H9 (cell line): Measurements from ENCODE around the gene PLEKHA7. TPM values are rescaled to one million over a fixed set of nuclear protein-coding genes. Genes with fewer than 3 reads are reported as not detected.
A peak's percentile ranks its signal among the peaks of the same experiment; 100 is the strongest.

Experiments
- DNase-seq: peaks from one replicate; pipeline ENCODE4 v3.0.0-alpha.2; 2017
- H2AFZ ChIP-seq: one replicate; pipeline ENCODE4 v1.6.1; 2013; ENCODE audit warnings: mild to moderate bottlenecking, low read length, control low read depth, moderate library complexity
- H2AK5ac ChIP-seq: 2 replicates; pipeline ENCODE4 v1.6.1; 2013; ENCODE audit warnings: low read length, control low read depth, mixed read lengths; ENCODE audit not compliant: insufficient read length
- H2BK120ac ChIP-seq: one replicate; pipeline ENCODE4 v1.6.1; 2013; ENCODE audit warnings: low read depth, mild to moderate bottlenecking, low read length, control low read depth, inconsistent platforms; ENCODE audit not compliant: poor library complexity, severe bottlenecking
- H2BK12ac ChIP-seq: 2 replicates; pipeline ENCODE4 v1.6.1; 2013; ENCODE audit warnings: low read length, control low read depth, mixed read lengths, low read depth; ENCODE audit not compliant: insufficient read length
- H2BK15ac ChIP-seq: 2 replicates; pipeline ENCODE4 v1.6.1; 2013; ENCODE audit warnings: low read depth, low read length, control low read depth
- H2BK20ac ChIP-seq: one replicate; pipeline ENCODE4 v1.6.1; 2013; ENCODE audit warnings: low read depth, mild to moderate bottlenecking, low read length, control low read depth, inconsistent platforms; ENCODE audit not compliant: poor library complexity, severe bottlenecking
- H2BK5ac ChIP-seq: 2 replicates; pipeline ENCODE4 v1.6.1; 2013; ENCODE audit warnings: low read length, control low read depth, mixed read lengths; ENCODE audit not compliant: insufficient read length
- H3K14ac ChIP-seq: 2 replicates; pipeline ENCODE4 v1.6.1; 2013; ENCODE audit warnings: low read length, control low read depth; ENCODE audit not compliant: insufficient read depth
- H3K18ac ChIP-seq: 2 replicates; pipeline ENCODE4 v1.6.1; 2013; ENCODE audit warnings: low read depth, mild to moderate bottlenecking, mixed read lengths, low read length, control low read depth; ENCODE audit not compliant: insufficient read length
- H3K23ac ChIP-seq: 2 replicates; pipeline ENCODE4 v1.6.1; 2013; ENCODE audit warnings: low read length, control low read depth, mixed read lengths, low read depth; ENCODE audit not compliant: insufficient read length
- H3K23me2 ChIP-seq: 2 replicates; pipeline ENCODE4 v1.6.1; 2013; ENCODE audit warnings: low read depth, mild to moderate bottlenecking, mixed read lengths, low read length, control low read depth; ENCODE audit not compliant: insufficient read length, poor library complexity, severe bottlenecking
- H3K27ac ChIP-seq: 2 replicates; pipeline ENCODE4 v1.5.1; 2013; ENCODE audit warnings: low read length, control low read depth, mixed read lengths, low read depth; ENCODE audit not compliant: insufficient read length
- H3K27me3 ChIP-seq: 2 replicates; pipeline ENCODE4 v1.6.1; 2013; ENCODE audit warnings: low read length, control low read depth, inconsistent platforms; ENCODE audit not compliant: insufficient read depth
- H3K4ac ChIP-seq: 2 replicates; pipeline ENCODE4 v1.6.1; 2013; ENCODE audit warnings: low read depth, mild to moderate bottlenecking, control low read depth, inconsistent platforms, low read length, moderate library complexity
- H3K4me1 ChIP-seq: 2 replicates; pipeline ENCODE4 v1.6.1; 2013; ENCODE audit warnings: low read length, control low read depth, inconsistent platforms; ENCODE audit not compliant: insufficient read depth
- H3K4me2 ChIP-seq: 2 replicates; pipeline ENCODE4 v1.6.1; 2013; ENCODE audit warnings: low read length, control low read depth, mixed read lengths; ENCODE audit not compliant: insufficient read length, insufficient read depth
- H3K56ac ChIP-seq: 2 replicates; pipeline ENCODE4 v1.6.1; 2013; ENCODE audit warnings: low read depth, mild to moderate bottlenecking, mixed read lengths, low read length, control low read depth; ENCODE audit not compliant: insufficient read length
- H3K79me1 ChIP-seq: 2 replicates; pipeline ENCODE4 v1.6.1; 2013; ENCODE audit warnings: low read depth, mild to moderate bottlenecking, moderate library complexity, low read length, control low read depth, inconsistent platforms; ENCODE audit not compliant: insufficient read depth, poor library complexity, severe bottlenecking
- H3K79me2 ChIP-seq: 2 replicates; pipeline ENCODE4 v1.6.1; 2013; ENCODE audit warnings: low read length, control low read depth, inconsistent platforms; ENCODE audit not compliant: insufficient read depth
- H3K9ac ChIP-seq: 2 replicates; pipeline ENCODE4 v1.6.1; 2013; ENCODE audit warnings: low read length, control low read depth, mixed read lengths; ENCODE audit not compliant: insufficient read length; ENCODE audit errors: extremely low read depth
- H3K9me3 ChIP-seq: one replicate; pipeline ENCODE4 v1.6.1; 2013; ENCODE audit warnings: low read depth, low read length, inconsistent platforms; ENCODE audit not compliant: control insufficient read depth
- H3T11ph ChIP-seq: one replicate; pipeline ENCODE4 v1.6.1; 2013; ENCODE audit warnings: mild to moderate bottlenecking, low read length, control low read depth, inconsistent platforms
- H4K20me1 ChIP-seq: one replicate; pipeline ENCODE4 v1.6.1; 2013; ENCODE audit not compliant: control insufficient read depth, insufficient read length, insufficient read depth
- H4K5ac ChIP-seq: 2 replicates; pipeline ENCODE4 v1.6.1; 2013; ENCODE audit warnings: low read depth, mild to moderate bottlenecking, mixed read lengths, low read length, control low read depth; ENCODE audit not compliant: insufficient read length
- H4K8ac ChIP-seq: replicated peaks from 2 replicates; pipeline ENCODE4 v1.6.1; 2013; ENCODE audit warnings: low read length, control low read depth, mixed read lengths, low read depth; ENCODE audit not compliant: insufficient read length
- H4K91ac ChIP-seq: 2 replicates; pipeline ENCODE4 v1.6.1; 2013; ENCODE audit warnings: low read depth, mild to moderate bottlenecking, moderate library complexity, mixed read lengths, low read length, control low read depth; ENCODE audit not compliant: insufficient read length
- H3K27ac Mint-ChIP-seq, 3 experiments: 2 replicates in 2 of 3; 3 replicates in 1 of 3; pipeline ENCODE4 v1.8.0; 2020 to 2021; ENCODE audit warnings: mixed read lengths in 3 of 3, mild to moderate bottlenecking in 1 of 3, moderate library complexity in 1 of 3
- H3K27me3 Mint-ChIP-seq: 2 replicates; pipeline ENCODE4 v1.8.0; 2021; ENCODE audit warnings: low read depth, mild to moderate bottlenecking, moderate library complexity, mixed read lengths
- H3K36me3 Mint-ChIP-seq, 3 experiments: 2 replicates in 2 of 3; 3 replicates in 1 of 3; pipeline ENCODE4 v1.8.0; 2020 to 2021; ENCODE audit warnings: low read depth in 3 of 3, mixed read lengths in 3 of 3; ENCODE audit not compliant: insufficient read depth in 1 of 3
- H3K4me1 Mint-ChIP-seq, 2 experiments: 2 replicates each; pipeline ENCODE4 v1.8.0; 2020; ENCODE audit warnings: mixed read lengths in 2 of 2
- H3K4me3 Mint-ChIP-seq, 2 experiments: 2 replicates in 1 of 2; 3 replicates in 1 of 2; pipeline ENCODE4 v1.8.0; 2020 to 2021; ENCODE audit warnings: mild to moderate bottlenecking in 2 of 2, mixed read lengths in 2 of 2, moderate library complexity in 1 of 2
- H3K9me3 Mint-ChIP-seq, 2 experiments: 2 replicates in 1 of 2; 3 replicates in 1 of 2; pipeline ENCODE4 v1.8.0; 2020; ENCODE audit warnings: mild to moderate bottlenecking in 2 of 2, mixed read lengths in 2 of 2, moderate library complexity in 1 of 2
- CTCF ChIP-seq: fragments of 200-600 bp; sonication (generic); conservative IDR thresholded peaks from 3 replicates; pipeline ENCODE4 v1.8.0; 2021; ENCODE audit warnings: antibody characterized with exemption, mild to moderate bottlenecking
- WGBS: extraction: QIAGEN DNeasy Blood & Tissue Kit; methylation state at CpG from one replicate; pipeline ENCODE4 v1.1.7; 2013; ENCODE audit warnings: missing lambda C conversion rate, low lambda C conversion rate, mixed read lengths; ENCODE audit not compliant: insufficient read length; ENCODE audit errors: extremely low coverage; 5-methylcytosine and 5-hydroxymethylcytosine counted together
- total RNA-seq: library from RNA; stranded (reverse); gene quantifications from 2 replicates; pipeline ENCODE4 v1.2.1, GENCODE V29; 2021

Gene PLEKHA7
- total RNA-seq, 1 experiment from 2014 or later, result 21.0 TPM

- no peak overlapping the region for H2AK5ac ChIP-seq
- H3K18ac ChIP-seq, result no peak overlapping the region
- no peak overlapping the region for H2BK15ac ChIP-seq
- H2BK5ac ChIP-seq, result no peak overlapping the region
- H3K27me3 ChIP-seq, result no peaks in the 10 kb centered on the region
- no peaks in the 10 kb centered on the region; the same call in 1 of the 2 replicates for H3K79me2 ChIP-seq
- no peak overlapping the region for H4K8ac ChIP-seq
- no peak overlapping the region for H3K27ac ChIP-seq
- no peak overlapping the region for H3K14ac ChIP-seq
- no peak overlapping the region for H3K9ac ChIP-seq
- H3K9me3 ChIP-seq, result no peaks in the 10 kb centered on the region
- peak overlapping the region in 2 of 3 experiments; percentile 19 to 39; a peak in 1 of 7 replicates for H3K27ac Mint-ChIP-seq
- no peak overlapping the region for H3K4me3 Mint-ChIP-seq
- no peak for DNase-seq
- H3K4me1 ChIP-seq, result peaks cover 1% of the 10 kb centered on the region; the same call in 1 of the 2 replicates
- H3T11ph ChIP-seq, result no peak overlapping the region
- no CpG with 5 or more reads among the region's 3 CpGs for WGBS
- H3K4me2 ChIP-seq, result no peak overlapping the region
- no peak overlapping the region for H3K56ac ChIP-seq
- TF ChIP-seq CTCF, result no peak
- H3K23me2 ChIP-seq, result no peaks in the 10 kb centered on the region
- H2BK12ac ChIP-seq, result no peak overlapping the region
- H4K20me1 ChIP-seq, result no peaks in the 10 kb centered on the region
- no peaks in the 10 kb centered on the region for H3K79me1 ChIP-seq
- H2AFZ ChIP-seq, result no peak overlapping the region
- no peak overlapping the region for H4K91ac ChIP-seq
- no peak overlapping the region for H2BK20ac ChIP-seq
- H4K5ac ChIP-seq, result no peak overlapping the region
- no peak overlapping the region for H3K4ac ChIP-seq
- peaks cover 4 to 5% of the 10 kb centered on the region in 2 experiments for H3K4me1 Mint-ChIP-seq
- H3K36me3 Mint-ChIP-seq, result peaks cover 0 to 1% (median 1%) of the 10 kb centered on the region in 3 experiments; a peak in 2 of 7 replicates
- no peaks in the 10 kb centered on the region for H3K27me3 Mint-ChIP-seq
- no peak overlapping the region for H3K23ac ChIP-seq
- H3K9me3 Mint-ChIP-seq, result no peaks in the 10 kb centered on the region
- no peak overlapping the region for H2BK120ac ChIP-seq
Measured at GRCh38 chr11:16992846-16993245, 21.4 kb downstream of the PLEKHA7 start.
